ENCODE data around the gene ULK2. TPM values are rescaled to one million over a fixed set of nuclear protein-coding genes. Genes with fewer than 3 reads are reported as not detected.
"Not testable (repeated sequence)": the region's sequence is repeated elsewhere in the genome, so short reads cannot be mapped to it uniquely, and the experiment has no call there.

The ULK2 gene
- total RNA-seq, 1 donor from 2014 or later = 31.7 TPM

DNA sequence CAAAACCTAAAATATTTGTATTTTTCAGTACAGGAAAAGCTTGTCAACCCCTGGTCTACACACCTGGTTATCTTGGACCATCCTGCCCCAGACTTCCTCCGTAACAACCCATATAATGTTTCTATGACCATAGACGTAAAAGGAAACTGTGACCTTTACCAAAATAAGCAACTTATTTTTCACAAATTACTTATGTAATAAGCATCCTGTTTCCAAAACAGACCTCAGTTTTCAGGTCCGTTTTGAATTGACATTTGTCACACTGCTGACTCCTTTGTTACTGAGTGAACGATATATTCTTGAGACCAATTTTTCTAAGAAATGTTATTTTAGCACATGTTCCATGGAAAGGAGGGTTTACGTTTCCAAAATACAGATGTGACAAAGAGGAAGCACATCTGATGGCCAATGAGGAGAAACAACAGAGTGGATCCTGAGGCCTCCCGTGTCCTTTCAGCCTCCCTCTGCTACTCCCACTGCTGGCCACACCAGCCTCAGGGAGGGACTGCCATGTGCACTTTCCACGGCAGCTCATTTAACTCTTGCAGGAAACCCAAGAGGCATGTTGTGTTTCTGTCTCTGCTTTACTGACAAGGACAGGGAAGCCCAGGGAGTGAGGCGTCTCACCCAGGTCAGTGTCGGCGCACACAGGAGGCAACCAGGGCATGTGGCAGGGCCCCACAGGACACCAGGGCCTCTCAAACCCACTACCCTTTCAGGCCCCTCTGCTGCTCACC lies 99.5 kb downstream of the ULK2 start:
- DNase-seq (ENCODE audit: low spot score) = no peak

DNA sequence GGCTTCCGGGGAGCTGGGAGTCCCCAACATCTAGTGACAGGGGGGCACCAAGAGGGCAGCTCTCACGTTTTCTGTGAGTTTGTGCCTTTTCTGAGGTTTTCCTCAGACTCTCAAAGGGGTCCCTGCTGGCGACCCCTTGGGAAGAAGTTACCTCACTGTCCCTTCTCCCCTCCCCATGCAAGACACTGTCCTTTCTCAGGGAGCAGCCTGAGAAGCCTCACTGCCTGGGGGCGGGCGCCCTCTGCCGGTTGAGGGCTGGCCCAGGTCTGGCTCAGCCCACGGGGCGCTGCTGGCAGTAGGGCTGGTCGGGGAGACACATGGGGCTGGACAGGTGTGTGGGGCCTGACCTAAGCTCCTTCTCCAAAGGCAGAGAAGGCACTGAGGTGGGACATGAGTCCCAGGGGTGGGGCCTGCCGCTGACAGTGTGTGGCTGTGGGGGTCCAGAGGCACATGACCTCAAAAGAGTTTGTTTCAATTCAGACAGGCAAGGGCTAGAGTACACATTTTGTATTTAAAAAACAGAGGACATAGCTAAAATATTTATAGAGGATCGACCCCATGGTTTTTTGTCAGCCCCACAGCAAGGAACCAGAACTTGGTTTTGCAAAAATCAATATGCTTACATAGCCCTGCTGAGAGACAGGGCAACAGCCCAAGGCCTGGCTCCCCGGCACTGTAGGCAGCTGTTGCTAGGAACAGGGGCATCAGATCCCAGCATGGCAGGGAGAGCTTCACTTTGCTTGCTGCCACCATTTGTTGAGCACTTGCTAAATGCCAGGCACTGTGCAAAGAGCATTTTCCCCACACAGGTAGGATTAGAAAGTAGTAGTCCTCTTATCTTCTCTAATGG lies 101.1 kb downstream of the ULK2 start:
- no peak for DNase-seq (ENCODE audit: low spot score)

DNA sequence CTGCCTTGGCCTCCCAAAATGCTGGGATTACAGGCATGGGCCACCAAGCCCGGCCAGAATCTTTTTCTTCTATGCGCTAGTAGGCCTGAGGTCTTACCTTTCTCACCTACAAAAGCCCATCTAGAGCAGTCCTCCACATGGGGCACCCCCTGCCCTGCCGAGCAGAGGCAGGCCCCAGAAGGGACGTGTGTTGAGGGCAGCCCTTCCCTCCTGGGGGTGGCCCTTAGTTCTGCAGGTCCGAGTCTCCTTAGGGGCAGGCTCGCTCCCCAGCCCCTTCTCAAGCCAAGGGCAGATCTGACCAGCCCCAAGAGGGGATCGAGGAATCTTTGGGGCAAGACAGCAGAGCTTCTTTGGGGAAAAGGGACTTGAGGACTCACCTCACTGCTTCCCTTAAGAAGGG lies 101.7 kb downstream of the ULK2 start:
- DNase-seq (ENCODE audit: low spot score) = no peak

DNA sequence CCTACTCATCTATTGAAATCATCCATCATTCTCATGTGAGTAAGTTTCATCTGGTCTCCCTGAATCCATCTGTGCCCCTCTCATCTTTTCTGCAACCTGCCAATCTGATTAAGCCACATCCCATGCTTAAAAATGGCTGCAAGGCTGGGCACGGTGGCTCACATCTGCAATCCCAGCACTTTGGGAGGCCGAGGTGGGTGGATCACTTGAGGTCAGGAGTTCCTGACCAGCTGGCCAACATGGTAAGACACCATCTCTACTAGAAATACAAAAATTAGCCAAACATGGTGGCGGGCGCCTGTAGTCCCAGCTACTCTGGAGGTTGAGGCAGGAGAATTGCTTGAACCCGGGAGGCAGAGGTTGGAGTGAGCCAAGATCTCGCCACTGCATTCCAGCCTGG lies 103.7 kb downstream of the ULK2 start:
- not testable (repeated sequence) for DNase-seq (ENCODE audit: low spot score)

DNA sequence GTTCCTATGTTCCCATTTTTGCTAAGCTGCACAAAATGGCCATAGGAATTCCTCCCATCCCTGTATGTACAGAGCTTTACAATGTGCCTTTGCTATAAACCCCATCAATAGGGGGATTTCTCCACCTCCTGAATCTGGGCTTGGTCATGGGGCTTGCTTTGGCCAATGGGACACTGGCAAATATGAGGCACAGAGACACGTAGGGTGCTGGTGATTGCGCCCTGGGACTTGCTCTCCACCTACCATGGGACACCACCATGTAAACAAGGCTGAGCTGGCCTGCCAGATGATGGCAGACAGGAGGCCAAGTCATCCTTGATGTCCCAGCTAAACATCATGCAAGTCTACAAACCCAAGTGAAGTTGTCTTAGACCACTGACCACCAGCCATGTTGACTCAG lies 104.3 kb downstream of the ULK2 start:
- DNase-seq (ENCODE audit: low spot score) = no peak

DNA sequence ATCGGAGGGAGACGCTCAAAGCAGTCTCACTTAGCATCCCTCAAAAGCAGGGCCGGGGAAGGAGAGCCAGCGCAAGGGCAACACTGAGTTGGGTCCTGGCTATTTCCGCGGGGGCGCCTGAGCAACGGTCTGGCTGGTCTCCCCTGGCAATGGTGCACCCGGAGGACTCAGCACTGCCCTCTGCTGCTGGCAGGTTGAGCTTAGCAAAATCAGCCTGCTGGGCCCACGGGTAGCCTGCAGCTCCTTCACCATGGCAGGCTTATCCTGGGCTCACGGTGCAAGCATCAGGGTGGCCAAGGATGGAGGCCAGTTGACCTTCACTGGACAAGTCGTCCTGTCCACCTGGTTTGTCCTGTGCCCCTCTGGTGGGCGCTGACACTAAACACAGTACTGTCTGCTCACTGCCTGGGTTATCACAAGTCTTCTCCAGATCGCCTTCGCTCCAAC lies 105.2 kb downstream of the ULK2 start:
- DNase-seq (ENCODE audit: low spot score) = no peak

DNA sequence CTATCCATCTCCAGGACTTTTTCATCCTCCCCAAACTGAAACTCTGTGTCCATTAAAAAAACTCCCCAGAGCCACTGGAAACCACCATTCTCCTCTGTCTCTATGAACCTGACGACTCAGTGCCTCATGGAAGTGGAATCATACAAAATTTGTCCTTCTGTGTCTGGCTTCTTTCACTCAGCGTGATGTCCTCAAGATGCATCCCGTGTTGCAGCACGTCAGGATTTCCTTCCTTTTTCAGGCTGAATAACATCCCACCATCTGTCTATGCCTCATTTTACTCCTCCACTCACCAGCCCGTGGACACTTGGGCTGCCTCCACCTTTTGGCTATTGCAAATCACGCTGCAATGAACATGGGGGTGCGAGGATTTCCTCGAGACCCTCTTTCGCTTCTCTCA lies 107.0 kb downstream of the ULK2 start:
- no peak for DNase-seq (ENCODE audit: low spot score)

DNA sequence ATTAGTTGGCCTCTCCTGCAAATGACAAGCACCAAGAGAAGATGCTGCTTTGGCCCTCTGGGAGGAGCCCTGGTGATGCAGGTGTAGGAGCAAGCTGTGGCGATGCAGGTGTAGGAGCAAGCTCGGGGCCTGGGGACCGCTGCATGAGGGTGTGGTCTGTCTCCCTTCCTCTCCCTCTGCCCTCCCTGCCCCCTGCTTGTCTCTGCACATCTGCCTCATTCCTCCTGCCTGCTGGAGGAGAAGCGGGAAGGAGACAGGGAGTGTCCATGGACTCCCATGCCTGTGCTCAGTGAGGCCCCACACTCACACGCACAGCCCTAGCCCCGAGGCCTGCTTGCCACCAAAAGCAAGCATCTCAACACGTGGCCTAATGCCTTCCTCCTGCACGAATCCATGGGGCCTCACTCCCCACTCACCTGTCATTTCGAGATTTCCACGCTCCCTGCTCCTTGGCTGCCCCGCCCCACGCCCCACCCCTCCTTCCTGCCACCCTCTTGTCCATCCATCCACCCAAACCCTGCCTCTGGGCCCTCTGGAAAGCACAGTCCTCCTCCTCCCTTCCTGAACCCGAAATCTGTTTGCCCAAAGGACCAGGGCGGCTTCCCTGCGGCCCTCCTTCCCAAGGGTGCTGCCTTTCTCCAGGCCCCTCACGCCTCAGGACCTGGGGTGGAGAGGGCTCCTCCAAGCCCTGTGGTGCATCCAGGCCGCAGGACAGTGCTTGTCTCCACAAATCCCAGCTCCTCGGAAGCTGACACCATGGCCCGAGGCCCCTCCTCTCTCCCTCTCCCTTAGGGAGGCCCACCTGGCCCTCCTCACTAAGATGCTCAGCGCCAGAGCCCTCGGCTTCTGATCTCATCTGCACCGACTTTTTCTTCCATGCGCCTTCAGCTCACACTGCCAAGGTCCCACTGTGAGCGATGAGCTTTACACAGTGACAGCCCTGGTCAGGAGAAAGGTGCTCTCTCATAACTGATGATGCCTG lies 107.9 kb downstream of the ULK2 start:
- DNase-seq (ENCODE audit: low spot score) = peak; percentile 75

DNA sequence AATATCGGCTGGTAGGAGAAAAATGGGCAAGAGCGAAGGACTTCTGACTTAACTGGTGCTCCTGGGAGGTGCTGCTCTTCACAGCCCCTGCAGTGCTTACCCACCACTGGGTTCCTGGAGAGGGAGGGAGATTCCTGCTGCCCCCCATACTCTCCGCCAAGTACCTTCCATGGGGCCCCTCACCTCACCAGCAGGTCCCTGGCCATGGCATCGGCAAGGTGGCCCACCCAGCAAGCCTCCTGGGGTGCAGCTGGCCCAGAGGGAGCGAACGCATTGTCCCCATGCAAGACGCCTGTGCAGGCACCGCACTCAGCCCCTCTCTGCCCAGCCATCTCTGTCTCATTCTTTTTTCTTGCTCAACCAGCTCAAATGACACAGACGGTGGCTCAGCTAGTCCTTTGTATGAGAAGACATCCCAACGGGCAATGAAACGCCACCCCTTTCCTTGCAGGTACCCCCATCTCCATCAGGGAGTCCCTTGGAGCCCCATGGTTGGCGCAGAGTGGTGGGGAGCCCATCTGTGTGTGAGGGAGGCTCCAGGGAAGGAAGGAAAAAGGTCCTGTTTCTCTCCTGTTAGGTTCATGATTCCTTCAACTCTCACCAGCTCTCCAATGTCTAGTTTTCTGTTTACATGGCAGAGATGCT lies 110.1 kb downstream of the ULK2 start:
- DNase-seq (ENCODE audit: low spot score) = peak; percentile 62

DNA sequence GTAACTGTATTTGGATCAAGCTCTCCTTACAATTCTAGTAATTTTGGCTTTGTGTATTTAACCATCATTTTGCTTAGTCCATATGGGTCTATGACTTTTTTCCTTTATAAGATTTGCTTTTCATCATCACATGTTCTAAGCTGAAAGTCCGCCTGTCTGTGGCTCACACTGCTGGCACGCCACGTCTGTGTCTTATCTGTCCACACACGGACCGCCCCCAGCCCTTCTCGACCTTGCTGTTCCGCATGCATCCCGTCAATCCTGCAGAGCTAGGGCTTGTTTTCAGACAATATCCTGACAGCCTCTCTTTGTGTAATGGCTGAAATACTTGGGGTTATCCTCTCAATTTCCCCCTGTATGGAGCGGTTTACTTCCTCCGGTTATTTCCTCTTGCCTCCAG lies 111.2 kb downstream of the ULK2 start:
- DNase-seq (ENCODE audit: low spot score) = peak; percentile 41

DNA sequence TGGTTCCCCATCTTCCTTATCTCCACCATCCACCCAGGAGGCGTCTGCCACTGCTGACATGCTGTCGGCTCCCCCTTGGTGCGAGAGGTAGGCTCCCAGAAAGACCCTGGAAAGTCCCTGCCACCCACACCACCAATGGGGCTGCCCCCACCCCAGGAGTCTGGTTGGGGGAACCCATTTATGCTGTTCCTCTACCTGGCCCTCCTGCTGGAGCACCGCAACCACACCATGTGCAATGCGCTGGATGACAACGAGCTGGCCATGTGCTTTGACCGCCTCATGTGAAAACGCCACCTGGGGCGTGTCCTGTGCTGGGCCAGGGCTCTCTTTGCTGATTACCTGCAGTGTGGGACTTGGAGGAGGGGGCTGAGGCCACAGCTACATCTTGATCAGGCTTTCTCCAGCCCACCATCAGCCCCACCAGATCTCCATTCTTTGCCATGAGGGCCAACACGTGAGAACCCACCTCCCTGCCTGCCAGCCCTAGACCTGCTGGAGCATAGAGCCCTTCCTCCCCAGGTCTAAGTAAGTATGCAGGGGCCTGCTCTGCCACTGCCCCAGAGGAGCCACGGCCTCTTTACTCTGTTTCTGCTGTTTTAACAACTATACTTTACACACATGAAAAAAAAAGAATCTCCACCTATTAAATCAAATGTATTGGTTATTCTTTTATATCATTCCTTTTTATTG lies 111.8 kb downstream of the ULK2 start:
- peak; percentile 64 for DNase-seq (ENCODE audit: low spot score)

DNA sequence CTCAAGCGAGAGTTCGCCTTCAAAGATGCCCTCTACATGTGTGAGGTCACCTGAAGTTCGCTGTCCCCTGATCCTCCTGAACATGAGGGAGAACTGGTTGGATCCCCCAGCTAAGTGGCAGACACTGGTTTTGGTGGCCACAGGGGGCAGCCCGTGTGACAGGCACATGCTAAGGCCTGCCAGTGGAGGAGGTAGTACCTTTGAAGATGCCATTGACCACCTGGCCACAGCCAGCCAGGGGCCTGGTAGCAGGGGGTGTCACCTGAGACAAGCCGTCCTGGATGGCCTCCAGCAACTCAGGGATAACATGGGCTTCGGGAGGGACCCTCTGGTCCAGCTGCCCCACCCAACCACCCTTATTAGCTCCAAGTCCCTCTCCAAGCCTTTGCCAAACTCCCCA lies 112.3 kb downstream of the ULK2 start:
- DNase-seq (ENCODE audit: low spot score) = peak; percentile 43

DNA sequence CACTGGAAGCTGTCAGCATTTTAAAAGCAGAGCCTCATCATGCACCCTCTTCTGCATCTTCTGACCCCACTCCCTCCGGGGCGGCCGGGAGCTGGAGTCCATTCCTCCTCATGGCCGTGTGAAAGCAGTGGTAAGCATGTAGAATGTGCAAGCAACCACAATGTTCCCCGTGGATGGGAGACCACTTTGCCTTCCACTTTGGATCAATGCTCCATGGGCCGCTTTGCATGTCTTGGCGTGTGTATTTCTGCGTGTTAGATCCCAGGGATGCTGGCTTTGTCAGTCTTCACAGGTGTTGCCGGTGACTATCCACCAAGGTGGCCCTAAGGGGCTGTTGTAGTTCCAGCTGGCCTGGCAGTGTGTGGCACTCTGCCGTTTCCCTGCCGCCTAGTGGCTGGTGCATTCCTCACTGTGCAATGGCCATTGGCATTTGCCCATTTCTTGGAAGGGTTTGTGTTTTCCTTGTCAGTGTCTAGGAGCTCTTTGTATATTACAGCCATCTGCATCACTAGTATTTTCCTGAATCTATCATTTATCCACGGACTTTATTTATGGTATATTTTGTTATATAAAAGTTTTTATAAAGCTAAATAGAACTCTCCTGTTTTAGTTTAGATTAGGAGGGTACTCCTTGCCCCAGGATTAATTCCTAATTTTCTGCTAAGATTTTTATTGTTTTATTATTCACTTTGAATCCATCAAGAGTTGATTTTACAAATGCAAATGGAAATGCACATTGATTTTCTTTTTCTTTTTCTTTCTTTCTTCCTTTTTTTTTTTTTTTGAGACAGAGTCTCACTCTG lies 113.9 kb downstream of the ULK2 start:
- DNase-seq (ENCODE audit: low spot score) = peak; percentile 85

DNA sequence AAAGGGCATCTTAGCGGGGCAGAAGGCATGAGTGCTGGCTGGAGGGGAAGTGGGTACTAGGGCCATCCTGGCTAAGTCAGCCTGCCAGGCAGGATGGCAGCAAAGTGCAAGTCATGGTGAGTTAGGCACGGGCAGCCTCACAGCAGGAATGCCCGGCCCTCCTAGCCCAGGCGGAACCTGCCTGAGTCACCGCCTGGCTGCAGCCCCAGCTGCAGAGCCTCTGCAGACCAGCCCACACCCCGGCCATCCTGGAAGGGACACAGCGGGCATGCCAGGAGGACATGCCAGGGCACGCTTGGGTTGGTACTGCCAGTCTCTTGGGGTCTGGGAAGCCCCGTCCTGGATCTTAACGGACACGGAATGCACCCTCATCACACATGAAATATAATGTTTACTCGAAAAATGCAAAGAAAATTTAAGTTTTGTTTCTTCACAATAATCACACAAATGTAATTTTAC lies 114.7 kb downstream of the ULK2 start:
- no peak for DNase-seq (ENCODE audit: low spot score)

DNA sequence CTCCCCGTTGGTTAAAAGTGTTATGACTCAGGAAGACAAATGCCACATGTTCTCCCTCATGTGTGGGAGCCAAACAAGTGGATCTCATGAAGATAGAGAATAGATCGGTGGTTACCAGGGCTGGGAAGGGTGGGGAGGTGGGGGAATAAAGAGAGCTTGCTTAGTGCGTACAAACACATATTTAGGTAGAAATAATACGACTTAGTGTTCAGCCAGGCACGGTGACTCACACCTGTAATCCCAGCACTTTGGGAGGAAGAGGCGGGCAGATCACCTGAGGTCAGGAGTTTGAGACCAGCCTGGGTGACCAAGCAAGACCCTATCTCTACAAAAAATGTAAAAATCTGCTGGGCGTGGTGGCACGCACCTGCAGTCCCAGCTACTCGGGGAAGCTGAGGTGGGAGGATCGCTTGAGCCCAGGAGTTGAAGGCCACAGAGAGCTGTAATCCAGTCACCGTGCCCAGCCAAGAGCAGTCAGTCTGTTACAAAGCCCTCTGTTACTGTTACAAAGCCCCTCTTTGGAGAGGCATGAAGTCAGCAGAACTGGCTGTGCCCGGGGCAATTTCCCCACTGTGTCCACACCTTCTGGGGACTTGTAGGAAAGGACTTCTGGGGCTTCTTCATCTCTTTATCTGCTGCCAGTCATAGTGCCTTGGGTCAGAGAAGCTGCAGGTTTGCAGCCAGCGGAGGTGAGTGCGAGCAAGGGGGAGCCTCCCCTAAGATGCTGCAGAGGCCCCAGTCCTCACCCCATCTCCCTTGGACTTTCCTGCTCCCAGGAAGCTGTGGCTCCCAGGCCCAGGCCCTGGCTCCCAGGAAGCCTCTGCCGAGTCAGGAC lies 115.3 kb downstream of the ULK2 start:
- DNase-seq (ENCODE audit: low spot score) = no peak

DNA sequence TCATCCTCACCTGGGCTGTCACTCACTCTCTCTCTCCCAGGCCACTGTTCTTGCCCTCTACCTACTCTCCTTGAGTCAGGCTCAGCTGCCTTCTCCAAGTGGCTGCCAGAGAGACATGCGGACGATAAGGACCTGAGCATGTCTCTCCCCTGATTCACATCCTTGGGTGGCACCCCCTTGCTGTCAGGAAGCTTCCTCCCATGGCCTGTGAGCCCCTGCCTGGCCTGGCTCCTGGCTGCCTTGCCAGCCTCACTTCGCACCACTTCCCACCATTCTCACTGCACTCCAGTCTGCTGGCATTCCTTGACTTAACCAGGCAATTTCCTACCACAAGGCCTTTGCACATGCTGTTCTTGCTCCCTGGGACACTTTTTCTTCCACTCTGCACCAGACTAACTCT lies 116.9 kb downstream of the ULK2 start:
- DNase-seq (ENCODE audit: low spot score) = no peak

DNA sequence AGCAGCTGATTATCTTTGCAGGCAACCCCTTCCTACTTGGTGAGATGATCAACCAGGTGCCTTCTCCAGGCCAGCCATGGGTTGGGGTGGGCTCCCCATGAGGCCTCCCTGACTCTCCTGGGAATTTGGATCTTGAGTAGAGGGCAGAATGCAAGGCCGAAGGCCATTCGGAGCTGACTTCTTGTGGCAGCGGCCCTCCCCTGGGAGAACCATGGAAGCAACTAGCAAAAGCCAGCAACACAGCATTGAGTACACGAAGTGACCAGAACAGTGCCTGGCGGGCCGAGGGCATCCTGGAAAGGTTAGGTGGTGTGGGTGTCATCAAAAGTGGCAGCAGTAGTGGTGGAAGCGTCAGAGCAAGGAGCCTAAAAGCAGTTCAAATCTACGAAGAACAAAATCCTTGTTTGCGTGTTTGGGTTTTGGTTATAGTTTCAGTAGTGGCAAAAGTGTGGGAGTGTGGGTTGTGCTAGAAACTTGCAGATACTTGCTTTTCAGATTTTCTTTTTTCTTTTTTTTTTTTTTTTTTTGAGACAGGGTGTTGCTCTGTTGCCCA lies 117.6 kb downstream of the ULK2 start:
- DNase-seq (ENCODE audit: low spot score) = no peak

DNA sequence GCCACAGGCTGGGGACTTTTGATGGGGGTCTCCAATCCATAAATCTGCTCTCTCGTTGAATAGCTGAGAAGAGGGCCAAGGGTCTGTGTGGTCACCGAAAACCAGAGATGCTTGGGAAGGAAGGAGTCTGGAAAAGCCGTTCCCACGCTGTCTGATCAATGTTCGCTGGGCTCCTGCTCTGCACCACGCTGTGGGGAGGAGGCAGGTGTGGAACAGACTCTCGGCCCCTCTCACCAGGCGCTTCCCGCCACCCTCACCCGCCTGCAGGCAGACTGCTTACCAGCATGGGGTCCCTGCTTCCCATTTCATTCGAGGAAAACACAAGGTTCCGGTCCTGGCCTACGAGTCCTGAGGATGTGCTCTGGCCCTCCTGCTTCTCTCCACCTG lies 118.9 kb downstream of the ULK2 start:
- DNase-seq (ENCODE audit: low spot score) = no peak

Measured in mesenteric fat pad (tissue), 1 donor.